ENCODE results near the gene OR5AU1. TPM values are rescaled to one million over a fixed set of nuclear protein-coding genes. Genes with fewer than 3 reads are reported as not detected.

OR5AU1 gene
- total and polyA plus RNA-seq, 2 experiments from 2014 or later = not detected

DNA sequence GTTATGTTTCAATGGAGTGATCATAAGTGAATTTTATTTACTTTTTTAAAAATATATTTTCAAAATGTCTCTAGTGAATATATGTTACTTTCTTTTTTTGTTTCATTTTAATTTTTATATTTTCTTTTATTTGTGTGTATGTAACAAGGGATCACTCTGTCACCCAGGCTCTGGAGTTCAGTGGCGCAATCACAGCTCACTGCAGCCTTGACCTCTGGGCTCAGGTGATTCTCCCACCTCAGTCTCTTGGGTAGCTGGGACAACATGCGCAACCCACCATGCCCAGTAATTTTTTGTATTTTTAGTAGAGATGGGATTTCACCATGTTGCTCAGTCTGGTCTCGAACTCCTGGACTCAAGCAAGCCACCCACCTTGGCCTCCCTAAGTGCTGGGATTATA lies 36.9 kb downstream of the OR5AU1 start:
- Histone ChIP-seq H3K27me3 (no peaks in the 10 kb centered on the region), H3K4me1 (ENCODE audit: low read depth) (no peaks in the 10 kb centered on the region), H3K9me3 (ENCODE audit: low read depth) (no peaks in the 10 kb centered on the region), H3K27ac (no peak overlapping the region), H3K4me3 (no peak overlapping the region), H3K36me3 (no peaks in the 10 kb centered on the region)
- TF ChIP-seq, protein P1, sequence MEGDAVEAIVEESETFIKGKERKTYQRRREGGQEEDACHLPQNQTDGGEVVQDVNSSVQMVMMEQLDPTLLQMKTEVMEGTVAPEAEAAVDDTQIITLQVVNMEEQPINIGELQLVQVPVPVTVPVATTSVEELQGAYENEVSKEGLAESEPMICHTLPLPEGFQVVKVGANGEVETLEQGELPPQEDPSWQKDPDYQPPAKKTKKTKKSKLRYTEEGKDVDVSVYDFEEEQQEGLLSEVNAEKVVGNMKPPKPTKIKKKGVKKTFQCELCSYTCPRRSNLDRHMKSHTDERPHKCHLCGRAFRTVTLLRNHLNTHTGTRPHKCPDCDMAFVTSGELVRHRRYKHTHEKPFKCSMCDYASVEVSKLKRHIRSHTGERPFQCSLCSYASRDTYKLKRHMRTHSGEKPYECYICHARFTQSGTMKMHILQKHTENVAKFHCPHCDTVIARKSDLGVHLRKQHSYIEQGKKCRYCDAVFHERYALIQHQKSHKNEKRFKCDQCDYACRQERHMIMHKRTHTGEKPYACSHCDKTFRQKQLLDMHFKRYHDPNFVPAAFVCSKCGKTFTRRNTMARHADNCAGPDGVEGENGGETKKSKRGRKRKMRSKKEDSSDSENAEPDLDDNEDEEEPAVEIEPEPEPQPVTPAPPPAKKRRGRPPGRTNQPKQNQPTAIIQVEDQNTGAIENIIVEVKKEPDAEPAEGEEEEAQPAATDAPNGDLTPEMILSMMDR (IDR thresholded peaks at IDR 0.05; ENCODE audit: low read depth, low read length) = no peak
- DNase-seq (ENCODE audit: low read depth in 1 of 2, low spot score in 1 of 2) = no peak

- Histone ChIP-seq H3K27me3 (no peaks in the 10 kb centered on the region), H3K9me3 (ENCODE audit: low read depth) (no peaks in the 10 kb centered on the region), H3K4me3 (no peak overlapping the region), H3K4me1 (ENCODE audit: low read depth) (no peaks in the 10 kb centered on the region), H3K36me3 (no peaks in the 10 kb centered on the region), H3K27ac (no peak overlapping the region)
- TF ChIP-seq, protein P1 (IDR thresholded peaks at IDR 0.05; ENCODE audit: low read depth, low read length) = no peak
- DNase-seq (ENCODE audit: low read depth in 1 of 2, low spot score in 1 of 2) = no peak
These were observed 42.5 kb downstream of the OR5AU1 start for GRCh38 chr14:21113369-21113768.

- Histone ChIP-seq H3K4me1 (ENCODE audit: low read depth) (no peaks in the 10 kb centered on the region), H3K4me3 (no peak overlapping the region), H3K36me3 (no peaks in the 10 kb centered on the region), H3K27ac (no peak overlapping the region), H3K27me3 (no peaks in the 10 kb centered on the region), H3K9me3 (ENCODE audit: low read depth) (no peaks in the 10 kb centered on the region)
- TF ChIP-seq, protein P1 (IDR thresholded peaks at IDR 0.05; ENCODE audit: low read depth, low read length) = no peak
- DNase-seq (ENCODE audit: low read depth in 1 of 2, low spot score in 1 of 2) = no peak
These were observed 43.6 kb downstream of the OR5AU1 start for GRCh38 chr14:21112255-21112654.

- TF ChIP-seq, protein P1 (IDR thresholded peaks at IDR 0.05; ENCODE audit: low read depth, low read length) = no peak
- Histone ChIP-seq H3K4me3 (no peak overlapping the region), H3K27ac (no peak overlapping the region), H3K9me3 (ENCODE audit: low read depth) (no peaks in the 10 kb centered on the region), H3K27me3 (no peaks in the 10 kb centered on the region), H3K36me3 (no peaks in the 10 kb centered on the region), H3K4me1 (ENCODE audit: low read depth) (peaks cover 10% of the 10 kb centered on the region)
- no peak for DNase-seq (ENCODE audit: low read depth in 1 of 2, low spot score in 1 of 2)
These were observed 46.3 kb downstream of the OR5AU1 start for GRCh38 chr14:21109377-21110138.

- TF ChIP-seq, protein P1 (IDR thresholded peaks at IDR 0.05; ENCODE audit: low read depth, low read length) = no peak
- Histone ChIP-seq H3K36me3 (no peaks in the 10 kb centered on the region), H3K9me3 (ENCODE audit: low read depth) (no peaks in the 10 kb centered on the region), H3K4me1 (ENCODE audit: low read depth) (peaks cover 10% of the 10 kb centered on the region), H3K4me3 (no peak overlapping the region), H3K27ac (no peak overlapping the region), H3K27me3 (no peaks in the 10 kb centered on the region)
- DNase-seq (ENCODE audit: low read depth in 1 of 2, low spot score in 1 of 2) = no peak
These were observed 47.1 kb downstream of the OR5AU1 start for GRCh38 chr14:21108791-21109190.

All from cardiac muscle cell (in vitro differentiated cells and primary cell).